Activated naive CD4-positive, alpha-beta T cell treated with anti-CD3 and anti-CD28 coated beads, Interleukin-2, amount 50 U/mL, for 24 hours (primary cell): ENCODE measurements around the gene PRIM1.
A peak's percentile ranks its signal among the peaks of the same experiment; 100 is the strongest.
"Not testable (repeated sequence)": the region's sequence is repeated elsewhere in the genome, so short reads cannot be mapped to it uniquely, and the experiment has no call there.

ENCODE experiments used
- H3K27ac Mint-ChIP-seq: one replicate; pipeline ENCODE4 v1.8.0; 2021; ENCODE audit warnings: mild to moderate bottlenecking, mixed read lengths
- H3K27me3 Mint-ChIP-seq: one replicate; pipeline ENCODE4 v1.8.0; 2021; ENCODE audit warnings: mixed read lengths
- H3K36me3 Mint-ChIP-seq: one replicate; pipeline ENCODE4 v1.8.0; 2021; ENCODE audit warnings: mixed read lengths
- H3K4me1 Mint-ChIP-seq: one replicate; pipeline ENCODE4 v1.8.0; 2021; ENCODE audit warnings: mixed read lengths
- H3K4me3 Mint-ChIP-seq: one replicate; pipeline ENCODE4 v1.8.0; 2021; ENCODE audit warnings: mild to moderate bottlenecking, mixed read lengths
- H3K9me3 Mint-ChIP-seq: one replicate; pipeline ENCODE4 v1.8.0; 2021; ENCODE audit warnings: mixed read lengths

The PRIM1 gene

GRCh38 chr12:56751712-56752598 is at the start of gene PRIM1:
Gene PRIM1, minus strand, starts transcription at chr12:56752323. Its CDS starts 25 bp downstream, at chr12:56752298.
- H3K4me3 Mint-ChIP-seq, result peak within 1 kb of the TSS; percentile 96
- peak within 1 kb of the TSS; percentile 99 for H3K27ac Mint-ChIP-seq
- H3K9me3 Mint-ChIP-seq, result no peaks in the 10 kb centered on the region
- peaks cover 15% of the 10 kb centered on the region for H3K36me3 Mint-ChIP-seq
- H3K4me1 Mint-ChIP-seq, result peaks cover 37% of the 10 kb centered on the region
- H3K27me3 Mint-ChIP-seq, result no peaks in the 10 kb centered on the region

GRCh38 chr12:56800221-56800620 is 48.1 kb upstream of the PRIM1 start:
- Mint-ChIP-seq H3K9me3 (no peaks in the 10 kb centered on the region), H3K27me3 (no peaks in the 10 kb centered on the region), H3K4me3 (no peak overlapping the region), H3K36me3 (no peaks in the 10 kb centered on the region), H3K4me1 (no peaks in the 10 kb centered on the region), H3K27ac (no peak overlapping the region)

- not testable (repeated sequence) for H3K4me3 Mint-ChIP-seq, H3K9me3 Mint-ChIP-seq, H3K27ac Mint-ChIP-seq, H3K36me3 Mint-ChIP-seq, H3K27me3 Mint-ChIP-seq, H3K4me1 Mint-ChIP-seq
Observed at GRCh38 chr12:56799345-56799744, 47.2 kb upstream of the PRIM1 start.

GRCh38 chr12:56795791-56796190 is 43.7 kb upstream of the PRIM1 start:
- not testable (repeated sequence) for H3K27me3 Mint-ChIP-seq, H3K4me3 Mint-ChIP-seq, H3K4me1 Mint-ChIP-seq, H3K9me3 Mint-ChIP-seq, H3K36me3 Mint-ChIP-seq, H3K27ac Mint-ChIP-seq

GRCh38 chr12:56795046-56795562 is 43.0 kb upstream of the PRIM1 start:
- H3K9me3 Mint-ChIP-seq, H3K36me3 Mint-ChIP-seq, H3K4me1 Mint-ChIP-seq, H3K27me3 Mint-ChIP-seq, H3K27ac Mint-ChIP-seq: not testable (repeated sequence)
- H3K4me3 Mint-ChIP-seq, result peak overlapping the region; percentile 64

GRCh38 chr12:56793124-56793523 is 41.0 kb upstream of the PRIM1 start:
- not testable (repeated sequence) for H3K9me3 Mint-ChIP-seq, H3K27me3 Mint-ChIP-seq, H3K27ac Mint-ChIP-seq, H3K4me1 Mint-ChIP-seq, H3K36me3 Mint-ChIP-seq, H3K4me3 Mint-ChIP-seq

GRCh38 chr12:56792678-56793077 is 40.6 kb upstream of the PRIM1 start:
- Mint-ChIP-seq H3K27ac (no peak overlapping the region), H3K4me3 (no peak overlapping the region), H3K9me3 (no peaks in the 10 kb centered on the region), H3K4me1 (no peaks in the 10 kb centered on the region), H3K27me3 (peaks cover 3% of the 10 kb centered on the region), H3K36me3 (no peaks in the 10 kb centered on the region)

- H3K9me3 Mint-ChIP-seq, H3K27me3 Mint-ChIP-seq, H3K36me3 Mint-ChIP-seq, H3K27ac Mint-ChIP-seq, H3K4me3 Mint-ChIP-seq, H3K4me1 Mint-ChIP-seq: not testable (repeated sequence)
Observed at GRCh38 chr12:56789429-56789828, 37.3 kb upstream of the PRIM1 start.

- Mint-ChIP-seq H3K4me3 (no peak overlapping the region), H3K27ac (no peak overlapping the region), H3K9me3 (no peaks in the 10 kb centered on the region), H3K27me3 (peaks cover 3% of the 10 kb centered on the region), H3K4me1 (no peaks in the 10 kb centered on the region), H3K36me3 (no peaks in the 10 kb centered on the region)
Observed at GRCh38 chr12:56787498-56787897, 35.4 kb upstream of the PRIM1 start.

GRCh38 chr12:56785874-56786273 is 33.8 kb upstream of the PRIM1 start:
- Mint-ChIP-seq H3K9me3 (no peaks in the 10 kb centered on the region), H3K27me3 (peaks cover 1% of the 10 kb centered on the region)

GRCh38 chr12:56785141-56785865 is 33.2 kb upstream of the PRIM1 start:
- peaks cover 1% of the 10 kb centered on the region for H3K27me3 Mint-ChIP-seq
- H3K36me3 Mint-ChIP-seq, result no peaks in the 10 kb centered on the region
- no peak overlapping the region for H3K27ac Mint-ChIP-seq
- H3K4me1 Mint-ChIP-seq, result no peaks in the 10 kb centered on the region
- H3K4me3 Mint-ChIP-seq, result no peak overlapping the region
- H3K9me3 Mint-ChIP-seq, result no peaks in the 10 kb centered on the region

More at GRCh38 chr12:56785874-56786273, 33.8 kb upstream of the PRIM1 start:
- H3K4me1 Mint-ChIP-seq, result no peaks in the 10 kb centered on the region
- H3K36me3 Mint-ChIP-seq, result no peaks in the 10 kb centered on the region
- no peak overlapping the region for H3K4me3 Mint-ChIP-seq
- no peak overlapping the region for H3K27ac Mint-ChIP-seq

- Mint-ChIP-seq H3K36me3 (no peaks in the 10 kb centered on the region), H3K27ac (no peak overlapping the region), H3K4me3 (no peak overlapping the region), H3K9me3 (no peaks in the 10 kb centered on the region), H3K27me3 (no peaks in the 10 kb centered on the region), H3K4me1 (no peaks in the 10 kb centered on the region)
Observed at GRCh38 chr12:56781726-56782125, 29.6 kb upstream of the PRIM1 start.

GRCh38 chr12:56778756-56779155 is 26.6 kb upstream of the PRIM1 start:
- H3K27me3 Mint-ChIP-seq, result no peaks in the 10 kb centered on the region
- no peaks in the 10 kb centered on the region for H3K4me1 Mint-ChIP-seq
- H3K4me3 Mint-ChIP-seq, result no peak overlapping the region
- no peaks in the 10 kb centered on the region for H3K36me3 Mint-ChIP-seq
- H3K9me3 Mint-ChIP-seq, result no peaks in the 10 kb centered on the region
- no peak overlapping the region for H3K27ac Mint-ChIP-seq

GRCh38 chr12:56776654-56777053 is 24.5 kb upstream of the PRIM1 start:
- H3K36me3 Mint-ChIP-seq, result no peaks in the 10 kb centered on the region
- no peaks in the 10 kb centered on the region for H3K27me3 Mint-ChIP-seq
- H3K27ac Mint-ChIP-seq, result no peak overlapping the region
- H3K9me3 Mint-ChIP-seq, result no peaks in the 10 kb centered on the region
- no peak overlapping the region for H3K4me3 Mint-ChIP-seq
- no peaks in the 10 kb centered on the region for H3K4me1 Mint-ChIP-seq

- Mint-ChIP-seq H3K27ac (no peak overlapping the region), H3K4me3 (no peak overlapping the region), H3K4me1 (no peaks in the 10 kb centered on the region)
Observed at GRCh38 chr12:56775638-56776037, 23.5 kb upstream of the PRIM1 start.

GRCh38 chr12:56773113-56773512 is 21.0 kb upstream of the PRIM1 start:
- H3K36me3 Mint-ChIP-seq, result no peaks in the 10 kb centered on the region
- H3K4me1 Mint-ChIP-seq, result no peaks in the 10 kb centered on the region
- H3K27ac Mint-ChIP-seq, result no peak overlapping the region
- no peak overlapping the region for H3K4me3 Mint-ChIP-seq
- H3K9me3 Mint-ChIP-seq, result no peaks in the 10 kb centered on the region
- H3K27me3 Mint-ChIP-seq, result no peaks in the 10 kb centered on the region

More at GRCh38 chr12:56775638-56776037, 23.5 kb upstream of the PRIM1 start:
- H3K36me3 Mint-ChIP-seq, result no peaks in the 10 kb centered on the region
- no peaks in the 10 kb centered on the region for H3K9me3 Mint-ChIP-seq
- H3K27me3 Mint-ChIP-seq, result no peaks in the 10 kb centered on the region
